ENCODE data around the gene CEP72.
A peak's percentile ranks its signal among the peaks of the same experiment; 100 is the strongest.
"Not testable (repeated sequence)": the region's sequence is repeated elsewhere in the genome, so short reads cannot be mapped to it uniquely, and the experiment has no call there.

CEP72 gene

DNA sequence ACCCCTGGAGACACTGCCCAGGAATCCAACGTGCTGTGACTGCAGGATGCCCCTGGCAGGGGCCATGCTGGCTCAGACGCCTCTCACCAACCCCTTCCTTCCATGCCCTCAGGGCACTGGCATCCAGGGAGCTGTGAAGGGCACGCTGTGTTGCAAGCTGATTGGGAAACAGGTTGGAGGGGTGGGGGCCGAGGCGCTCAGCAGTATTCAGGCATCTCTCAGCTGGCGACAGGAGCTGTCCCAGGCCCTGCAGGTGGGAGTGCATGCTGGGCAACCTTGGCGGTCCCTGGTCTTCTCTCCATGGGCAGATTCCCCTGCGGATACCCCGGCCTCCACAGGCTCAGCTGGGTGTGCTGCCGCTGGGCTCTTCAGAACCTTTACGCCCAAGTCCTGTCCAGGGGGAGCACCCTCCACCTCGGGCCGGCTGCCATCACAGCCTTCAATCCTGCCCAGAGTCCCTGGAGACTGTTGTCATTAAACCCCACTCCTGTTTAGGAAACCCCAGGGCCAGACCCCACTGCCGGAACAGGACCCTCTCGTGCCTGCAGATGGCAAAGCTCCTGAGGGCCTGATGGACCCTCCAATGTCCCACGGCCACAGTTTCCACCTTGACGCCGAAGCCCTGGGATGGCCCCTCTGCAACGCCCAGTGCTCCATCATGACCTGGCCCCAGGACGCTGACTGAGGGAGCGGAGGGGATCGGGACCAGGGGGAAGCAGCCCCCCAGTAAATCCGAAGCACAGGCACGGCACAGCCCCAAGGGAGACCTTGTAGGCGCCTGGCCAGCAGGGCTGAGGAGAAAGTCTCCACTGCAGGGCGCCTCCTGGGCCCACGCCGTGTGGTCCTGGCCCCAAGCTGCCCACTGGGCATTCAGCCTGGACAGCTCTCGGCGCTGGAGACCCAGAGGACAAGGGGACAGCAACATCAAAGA is 71.7 kb downstream of the CEP72 start:
- TF ChIP-seq MYC (IDR thresholded peaks at IDR 0.05; ENCODE audit: low read depth, low read length) (no peak), POLR2A (IDR thresholded peaks at IDR 0.05; ENCODE audit: extremely low read depth, insufficient read length) (no peak)
- TF ChIP-seq, protein P1, sequence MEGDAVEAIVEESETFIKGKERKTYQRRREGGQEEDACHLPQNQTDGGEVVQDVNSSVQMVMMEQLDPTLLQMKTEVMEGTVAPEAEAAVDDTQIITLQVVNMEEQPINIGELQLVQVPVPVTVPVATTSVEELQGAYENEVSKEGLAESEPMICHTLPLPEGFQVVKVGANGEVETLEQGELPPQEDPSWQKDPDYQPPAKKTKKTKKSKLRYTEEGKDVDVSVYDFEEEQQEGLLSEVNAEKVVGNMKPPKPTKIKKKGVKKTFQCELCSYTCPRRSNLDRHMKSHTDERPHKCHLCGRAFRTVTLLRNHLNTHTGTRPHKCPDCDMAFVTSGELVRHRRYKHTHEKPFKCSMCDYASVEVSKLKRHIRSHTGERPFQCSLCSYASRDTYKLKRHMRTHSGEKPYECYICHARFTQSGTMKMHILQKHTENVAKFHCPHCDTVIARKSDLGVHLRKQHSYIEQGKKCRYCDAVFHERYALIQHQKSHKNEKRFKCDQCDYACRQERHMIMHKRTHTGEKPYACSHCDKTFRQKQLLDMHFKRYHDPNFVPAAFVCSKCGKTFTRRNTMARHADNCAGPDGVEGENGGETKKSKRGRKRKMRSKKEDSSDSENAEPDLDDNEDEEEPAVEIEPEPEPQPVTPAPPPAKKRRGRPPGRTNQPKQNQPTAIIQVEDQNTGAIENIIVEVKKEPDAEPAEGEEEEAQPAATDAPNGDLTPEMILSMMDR (IDR thresholded peaks at IDR 0.05; ENCODE audit: low read depth, low read length), result no peak
- TF ChIP-seq, protein P2, sequence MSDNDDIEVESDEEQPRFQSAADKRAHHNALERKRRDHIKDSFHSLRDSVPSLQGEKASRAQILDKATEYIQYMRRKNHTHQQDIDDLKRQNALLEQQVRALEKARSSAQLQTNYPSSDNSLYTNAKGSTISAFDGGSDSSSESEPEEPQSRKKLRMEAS (IDR thresholded peaks at IDR 0.05; ENCODE audit: low read depth, low read length), result no peak
- H3K4me3 ChIP-seq (ENCODE audit: low read depth, low read length), result no peak overlapping the region
- DNase-seq (ENCODE audit: low read depth), result peak; percentile 22

DNA sequence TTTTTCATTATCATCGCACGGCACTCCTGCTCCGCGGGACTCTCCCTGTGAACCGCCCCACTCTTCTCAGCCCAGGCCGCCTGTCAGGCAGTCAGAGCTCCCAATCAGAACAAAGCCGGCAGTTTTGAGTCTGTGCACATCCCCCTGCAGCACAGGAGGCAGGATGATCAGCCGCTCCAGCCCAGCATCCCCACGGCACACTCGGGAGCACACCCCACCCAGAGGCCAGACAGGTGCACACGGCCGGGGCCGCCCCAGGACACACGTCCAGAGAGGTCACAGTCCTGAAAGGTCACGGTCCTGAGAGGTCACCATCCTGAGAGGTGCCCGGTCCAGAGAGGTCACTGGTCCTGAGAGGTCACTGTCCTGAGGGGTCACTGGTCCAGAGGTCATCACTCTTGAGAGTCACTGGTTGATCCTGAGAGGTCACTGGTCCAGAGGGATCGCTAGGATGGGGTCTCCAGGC is 72.6 kb downstream of the CEP72 start:
- TF ChIP-seq, protein P1 (IDR thresholded peaks at IDR 0.05; ENCODE audit: low read depth, low read length), result no peak
- TF ChIP-seq POLR2A (IDR thresholded peaks at IDR 0.05; ENCODE audit: extremely low read depth, insufficient read length), result no peak
- DNase-seq (ENCODE audit: low read depth), result peak; percentile 0
- no peak overlapping the region for H3K4me3 ChIP-seq (ENCODE audit: low read depth, low read length)

DNA sequence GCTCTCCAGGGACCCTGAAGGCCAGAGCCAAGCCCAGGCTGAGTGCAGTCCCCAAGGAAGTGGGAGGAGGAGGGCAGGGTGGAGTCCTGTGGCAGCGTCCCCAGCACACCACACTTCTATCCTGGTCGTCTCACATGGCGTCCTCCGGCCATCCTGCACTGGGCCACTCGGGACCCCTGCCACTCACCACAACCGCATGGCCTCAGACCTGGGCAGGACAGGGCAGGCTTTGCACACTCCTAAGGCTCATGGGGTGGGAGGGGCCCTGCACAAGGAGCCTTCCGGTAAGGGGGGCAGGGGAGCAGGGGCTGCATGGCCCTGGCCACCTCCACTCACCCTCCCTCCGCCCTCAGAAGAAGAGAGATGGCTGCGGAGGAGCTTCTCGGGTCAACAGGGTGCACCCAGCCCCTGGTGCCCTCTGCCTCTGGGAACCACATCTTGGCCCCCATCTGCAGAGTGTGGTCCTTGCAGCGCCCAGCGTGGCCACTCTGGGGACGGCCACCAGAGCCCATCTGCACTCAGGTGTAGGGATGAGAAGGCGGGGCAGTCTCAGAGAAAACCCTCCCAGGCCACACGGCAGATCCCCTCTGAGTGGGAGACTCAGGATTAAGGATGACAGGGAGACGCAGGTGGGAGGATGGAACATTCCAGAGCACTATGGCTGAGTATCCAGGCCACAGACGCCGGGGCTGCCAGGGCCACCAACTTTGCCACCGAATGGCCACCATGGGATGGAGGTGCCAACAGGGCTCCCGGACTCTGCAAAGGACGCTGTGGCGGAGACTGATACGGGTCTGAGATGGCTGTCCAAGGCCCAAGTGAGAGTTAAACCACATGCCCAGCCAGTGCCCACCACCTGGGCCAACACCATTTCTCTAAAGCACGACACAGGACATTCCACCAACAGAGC is 73.4 kb downstream of the CEP72 start:
- peak; percentile 5 for DNase-seq (ENCODE audit: low read depth)
- TF ChIP-seq MYC (IDR thresholded peaks at IDR 0.05; ENCODE audit: low read depth, low read length) (no peak), POLR2A (IDR thresholded peaks at IDR 0.05; ENCODE audit: extremely low read depth, insufficient read length) (no peak)
- TF ChIP-seq, protein P2 (IDR thresholded peaks at IDR 0.05; ENCODE audit: low read depth, low read length), result no peak
- TF ChIP-seq, protein P1 (IDR thresholded peaks at IDR 0.05; ENCODE audit: low read depth, low read length), result no peak
- no peak overlapping the region for H3K4me3 ChIP-seq (ENCODE audit: low read depth, low read length)

DNA sequence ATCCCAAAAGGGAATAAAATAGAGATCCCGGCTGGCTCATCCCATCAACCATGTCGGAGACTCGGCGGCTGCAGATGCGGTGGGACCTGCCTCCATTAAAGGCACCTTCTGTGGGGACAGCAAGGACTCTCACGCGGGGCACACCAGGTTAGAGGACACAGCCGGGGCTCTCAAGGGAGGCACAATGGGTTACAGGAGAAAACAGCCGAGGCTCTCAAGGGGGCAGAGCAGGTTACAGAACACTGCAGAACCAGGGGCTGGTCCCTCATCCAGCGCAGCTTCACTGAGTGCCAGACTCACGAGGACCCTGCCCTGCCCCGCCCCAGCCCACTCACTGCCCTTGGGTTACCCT is 74.0 kb downstream of the CEP72 start:
- H3K4me3 ChIP-seq (ENCODE audit: low read depth, low read length); DNase-seq (ENCODE audit: low read depth): not testable (repeated sequence)

DNA sequence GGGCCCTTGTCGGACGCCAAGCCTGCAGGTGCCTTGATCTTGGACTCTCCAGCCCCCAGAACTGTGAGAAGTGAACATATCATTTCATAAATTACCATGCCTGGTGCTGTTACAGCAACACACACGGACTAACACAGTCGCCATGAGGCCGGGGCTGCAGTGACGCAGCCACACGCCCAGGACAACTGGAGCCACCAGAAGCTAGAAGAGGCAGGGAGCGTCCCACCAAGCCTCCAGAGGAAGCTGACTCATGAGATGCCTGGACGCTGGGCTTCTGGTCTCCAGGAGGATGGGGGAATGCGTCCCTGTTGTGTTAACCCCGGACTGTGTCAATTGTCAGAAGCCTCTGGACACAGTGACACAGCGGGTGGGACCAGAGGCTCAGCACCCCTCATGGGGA is 74.8 kb downstream of the CEP72 start:
- H3K4me3 ChIP-seq (ENCODE audit: low read depth, low read length); DNase-seq (ENCODE audit: low read depth): not testable (repeated sequence)

DNA sequence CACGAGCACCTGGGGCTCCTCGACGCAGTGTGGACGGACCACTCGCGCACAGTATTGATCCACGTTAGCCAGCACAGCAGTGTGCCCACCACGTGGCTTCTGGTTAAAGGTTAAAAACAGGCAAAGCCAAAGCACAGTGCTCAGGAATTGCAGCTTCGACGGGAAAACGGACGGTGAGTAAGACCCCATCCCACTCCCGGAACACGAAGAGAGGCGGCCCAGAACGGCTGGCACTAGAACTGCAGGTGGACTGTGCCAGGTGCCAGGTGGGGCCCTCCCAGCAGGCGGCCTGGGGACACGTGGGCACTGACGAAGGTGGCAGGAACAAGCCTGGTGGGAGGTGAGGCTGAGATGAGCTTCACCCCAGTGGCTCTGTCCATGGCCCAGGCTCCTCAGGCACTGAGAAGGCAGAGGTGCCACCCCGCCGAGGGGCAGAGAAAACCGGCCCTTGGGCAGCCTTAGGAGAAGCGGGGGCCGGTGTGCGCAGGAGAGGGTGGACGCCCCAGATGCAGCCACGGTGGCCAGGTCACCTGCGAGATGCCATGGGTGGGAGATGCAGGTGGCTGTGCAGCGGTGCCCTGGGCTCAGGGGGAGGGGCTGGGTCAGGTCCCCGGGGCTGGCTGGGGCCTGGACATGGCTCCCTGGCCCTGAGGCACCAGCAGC is 76.3 kb downstream of the CEP72 start:
- not testable (repeated sequence) for DNase-seq (ENCODE audit: low read depth); H3K4me3 ChIP-seq (ENCODE audit: low read depth, low read length)

DNA sequence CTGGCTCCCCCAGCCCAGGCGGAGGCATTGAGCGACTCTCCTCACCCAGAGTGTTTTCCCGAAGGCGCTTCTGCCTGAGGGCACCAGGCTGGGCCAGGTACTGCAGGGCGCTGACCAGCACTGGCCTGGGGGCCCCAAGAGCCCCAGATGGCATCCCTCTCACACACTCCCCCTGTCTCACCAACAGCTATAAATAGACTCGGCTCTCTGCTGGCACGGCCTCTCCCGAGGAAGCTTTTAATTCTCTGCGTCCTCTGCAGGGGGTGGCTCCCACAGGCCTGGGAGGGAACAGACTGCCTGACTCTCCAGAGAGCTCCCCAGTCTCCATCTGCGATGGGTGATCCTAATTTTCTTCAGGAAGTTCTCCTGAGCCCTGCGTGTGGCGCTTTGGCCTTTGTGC is 78.2 kb downstream of the CEP72 start:
- not testable (repeated sequence) for H3K4me3 ChIP-seq (ENCODE audit: low read depth, low read length); DNase-seq (ENCODE audit: low read depth)

DNA sequence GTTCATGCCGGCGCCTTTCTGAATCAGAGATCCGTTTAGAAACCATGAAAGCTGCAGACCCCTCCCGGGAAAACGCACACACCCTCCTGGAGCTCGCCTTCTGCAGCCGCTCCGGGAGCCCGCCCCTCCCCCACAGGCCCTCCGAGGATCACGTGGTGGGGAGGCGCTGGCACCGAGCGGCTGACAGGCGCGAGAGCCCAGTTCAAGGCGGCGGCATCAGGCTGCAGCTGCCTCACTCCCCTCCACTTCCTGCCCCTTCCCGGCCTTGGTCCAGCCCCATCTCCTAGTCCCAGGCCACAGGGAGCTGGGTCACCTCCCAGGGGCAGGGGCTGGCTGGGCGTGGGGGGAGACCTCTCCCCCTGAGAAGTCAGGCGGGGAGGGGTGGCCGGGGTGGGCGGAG is 78.9 kb downstream of the CEP72 start:
- not testable (repeated sequence) for DNase-seq (ENCODE audit: low read depth); H3K4me3 ChIP-seq (ENCODE audit: low read depth, low read length)

Measured in NB4 (cell line).